H7 (cell line): Measurements from ENCODE around the gene OR11A1. TPM values are rescaled to one million over a fixed set of nuclear protein-coding genes. Genes with fewer than 3 reads are reported as not detected.

Experiments used
- DNase-seq: peaks from one replicate; pipeline ENCODE4 v3.0.0; 2012
- H3K27me3 ChIP-seq: 2 replicates; pipeline ENCODE4 v1.6.0; 2011; ENCODE audit warnings: mild to moderate bottlenecking, low read length; ENCODE audit not compliant: control insufficient read depth, insufficient read depth
- H3K36me3 ChIP-seq: replicated peaks from 2 replicates; pipeline ENCODE4 v1.5.1; 2011; ENCODE audit warnings: low read length; ENCODE audit not compliant: control insufficient read depth, insufficient read depth
- H3K4me3 ChIP-seq: 2 replicates; pipeline ENCODE4 v1.5.1; 2011; ENCODE audit warnings: low read depth, mild to moderate bottlenecking, control low read depth, low read length, moderate library complexity; ENCODE audit not compliant: insufficient read depth
- total RNA-seq: library from RNA; depleted of rRNA; stranded (reverse); fragments of >200 nt; shearing (Covaris generic); gene quantifications from 2 replicates; pipeline ENCODE4 v1.2.3, GENCODE V29; 2014; rRNA removed

OR11A1 gene
- total RNA-seq, 1 experiment from 2014 or later = not detected

GRCh38 chr6:29395331-29395730, 61.5 kb downstream of the OR11A1 start, which contains the start of gene OR12D2:
Gene OR12D2 (plus strand): TSS chr6:29395631. CDS start chr6:29396700, 1,069 bp downstream.
- DNase-seq = no peak
- Histone ChIP-seq H3K4me3 (no peak within 1 kb of the TSS), H3K36me3 (no peaks in the 10 kb centered on the region)

DNA sequence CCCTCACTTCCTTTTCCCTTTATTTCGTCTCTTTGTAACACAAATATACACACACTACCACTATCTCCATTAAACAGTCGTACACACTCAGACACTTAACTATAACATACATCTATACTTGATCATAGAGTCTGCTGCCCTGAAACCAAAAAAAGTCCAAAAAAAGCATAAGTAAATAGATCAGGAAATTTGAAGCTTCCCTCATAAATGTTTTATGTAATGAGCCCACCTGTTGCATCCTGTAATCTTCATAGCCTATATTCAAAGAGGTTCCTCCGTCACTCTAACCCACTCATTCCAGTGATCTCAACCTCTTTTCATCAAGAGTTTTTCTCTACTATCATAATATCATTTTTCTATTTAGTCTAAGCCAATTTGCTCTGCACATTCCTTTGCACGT, 68.3 kb downstream of the OR11A1 start:
- Histone ChIP-seq H3K27me3 (no peaks in the 10 kb centered on the region), H3K36me3 (no peaks in the 10 kb centered on the region), H3K4me3 (no peak overlapping the region)
- no peak for DNase-seq

More at GRCh38 chr6:29395331-29395730, 61.5 kb downstream of the OR11A1 start, which contains the start of gene OR12D2:
- H3K27me3 ChIP-seq = no peaks in the 10 kb centered on the region

DNA sequence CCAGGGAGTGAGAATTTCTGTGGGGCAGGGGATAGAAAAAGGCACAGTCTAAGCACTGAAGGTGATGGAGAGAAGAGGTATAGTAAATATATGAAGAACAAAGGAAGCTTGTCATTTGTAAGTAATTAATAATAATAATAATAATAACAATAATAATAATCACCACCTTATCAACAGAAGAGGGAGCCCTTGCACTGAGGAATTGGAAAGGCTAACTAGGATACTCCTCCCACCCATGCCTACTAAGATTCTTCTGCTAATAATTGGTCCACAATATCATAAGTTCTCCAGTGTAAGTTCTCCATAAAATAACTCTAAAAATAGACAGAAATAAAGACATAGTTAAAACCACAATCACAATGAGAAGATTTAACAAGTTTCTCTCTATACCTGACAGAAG, 80.9 kb downstream of the OR11A1 start:
- H3K27me3 ChIP-seq = no peaks in the 10 kb centered on the region
- H3K36me3 ChIP-seq = no peaks in the 10 kb centered on the region
- peak; percentile 37 for DNase-seq
- no peak overlapping the region for H3K4me3 ChIP-seq

Other genes with a start within 250 kb of the OR11A1 start
- not detected in 2 replicates for gene OR14J1, start 155.4 kb downstream of the OR11A1 start, total RNA-seq
- gene OR5V1, start 88.2 kb downstream of the OR11A1 start, total RNA-seq = not detected in 2 replicates
- gene OR12D3, start 81.8 kb downstream of the OR11A1 start, total RNA-seq = not detected in 2 replicates
- gene OR12D2, start 61.4 kb downstream of the OR11A1 start, total RNA-seq = not detected in 2 replicates
- not detected in 2 replicates for gene OR12D1, start 42.1 kb downstream of the OR11A1 start, total RNA-seq
- gene OR10C1, start 17.8 kb downstream of the OR11A1 start, total RNA-seq = not detected in 2 replicates
- not detected in 2 replicates for gene OR2H1, start 84 bp upstream of the OR11A1 start, total RNA-seq
- gene MAS1L, start 30.9 kb upstream of the OR11A1 start, total RNA-seq = not detected in 2 replicates
- not detected in 2 replicates for gene UBD, start 102.7 kb upstream of the OR11A1 start, total RNA-seq
- gene OR2H2, start 128.1 kb upstream of the OR11A1 start, total RNA-seq = not detected in 2 replicates
- gene GABBR1, start 176.1 kb upstream of the OR11A1 start, total RNA-seq = 21.8 and 23.2 TPM in 2 replicates
- 1.4 and 2.0 TPM in 2 replicates for gene MOG, start 200.0 kb upstream of the OR11A1 start, total RNA-seq
- gene ZFP57, start 224.1 kb upstream of the OR11A1 start, total RNA-seq = 0.10 and 0.74 TPM in 2 replicates